Islet precursor cell (in vitro differentiated cells): ENCODE results near the gene GIGYF2.

Source experiments
- DNase-seq: peaks from one replicate; pipeline ENCODE4 v3.0.0-alpha.2; 2018

The GIGYF2 gene

GRCh38 chr2:232771870-232772269 is 74.7 kb downstream of the GIGYF2 start:
- DNase-seq, result no peak

GRCh38 chr2:232772531-232772930 is 75.4 kb downstream of the GIGYF2 start:
- no peak for DNase-seq

- DNase-seq, result no peak
Measured at GRCh38 chr2:232773815-232774214, 76.7 kb downstream of the GIGYF2 start.

GRCh38 chr2:232776435-232776834 is 79.3 kb downstream of the GIGYF2 start, which contains the start of gene KCNJ13:
Gene KCNJ13, minus strand, starts transcription at chr2:232776565. Its CDS starts 5,203 bp downstream, at chr2:232771362.
- peak; percentile 86 for DNase-seq

DNA sequence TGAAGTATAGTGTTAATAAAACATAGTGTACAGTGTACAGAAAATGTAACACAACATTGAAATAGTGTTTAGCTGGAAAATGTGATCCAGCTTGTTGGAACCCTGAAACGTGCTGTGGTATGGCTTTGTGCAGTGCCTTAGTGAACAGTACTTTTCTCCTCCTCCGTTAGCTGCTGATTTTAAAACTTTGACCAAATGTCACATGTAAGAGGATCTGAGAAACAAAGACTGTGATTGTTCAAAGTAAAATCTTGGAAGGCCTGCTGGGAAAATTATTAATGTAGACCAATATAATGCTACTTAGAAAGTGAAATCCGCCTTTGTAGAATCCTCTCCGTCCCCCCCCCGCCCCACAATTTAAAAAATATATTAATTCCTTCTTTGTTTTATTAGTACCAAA is 80.1 kb downstream of the GIGYF2 start:
- DNase-seq, result no peak

GRCh38 chr2:232779465-232779864 is 82.3 kb downstream of the GIGYF2 start:
- peak; percentile 60 for DNase-seq

- DNase-seq, result no peak
Measured at GRCh38 chr2:232779934-232780333, 82.8 kb downstream of the GIGYF2 start.

GRCh38 chr2:232781765-232782164 is 84.6 kb downstream of the GIGYF2 start:
- DNase-seq, result no peak

DNA sequence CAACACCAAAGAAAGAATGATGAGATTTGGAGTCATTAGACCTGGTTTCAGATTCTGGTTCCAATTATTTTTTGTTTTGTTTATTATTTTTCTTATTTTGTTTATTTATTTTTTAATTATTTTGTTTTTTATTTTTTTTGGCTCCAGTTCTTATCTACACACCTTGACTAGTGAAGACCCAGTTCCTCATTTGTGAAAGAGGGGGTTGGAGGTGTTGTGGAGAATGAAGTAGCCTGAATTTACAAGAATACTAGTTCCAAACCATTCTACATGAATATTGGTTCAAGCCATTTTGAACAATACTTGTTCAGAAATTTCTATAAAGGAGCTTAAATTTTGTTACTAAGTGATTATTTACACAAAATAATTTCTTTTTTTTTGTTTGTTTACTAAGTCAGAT is 86.1 kb downstream of the GIGYF2 start:
- no peak for DNase-seq

DNA sequence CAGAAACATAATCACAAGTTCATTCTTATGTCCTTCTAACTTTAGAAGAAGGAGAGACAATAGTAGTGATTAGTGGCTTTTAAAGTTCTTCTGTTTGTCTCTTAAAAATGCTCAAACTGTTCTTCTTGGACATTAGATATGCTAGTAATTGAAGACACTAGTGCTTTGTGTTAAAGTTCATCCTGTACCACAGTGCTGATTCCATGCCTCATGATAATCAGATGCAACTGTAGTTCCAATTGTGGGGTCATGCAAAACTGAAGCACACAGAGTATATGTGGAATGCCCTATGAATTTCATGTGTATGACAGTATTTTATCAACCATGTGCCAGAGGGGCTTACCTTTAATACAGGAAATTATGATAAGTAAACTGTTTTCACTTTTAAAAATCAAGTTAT is 90.7 kb downstream of the GIGYF2 start:
- DNase-seq, result no peak

- DNase-seq, result no peak
Measured at GRCh38 chr2:232789082-232789481, 92.0 kb downstream of the GIGYF2 start.

GRCh38 chr2:232791518-232791917 is 94.4 kb downstream of the GIGYF2 start:
- DNase-seq, result no peak

DNA sequence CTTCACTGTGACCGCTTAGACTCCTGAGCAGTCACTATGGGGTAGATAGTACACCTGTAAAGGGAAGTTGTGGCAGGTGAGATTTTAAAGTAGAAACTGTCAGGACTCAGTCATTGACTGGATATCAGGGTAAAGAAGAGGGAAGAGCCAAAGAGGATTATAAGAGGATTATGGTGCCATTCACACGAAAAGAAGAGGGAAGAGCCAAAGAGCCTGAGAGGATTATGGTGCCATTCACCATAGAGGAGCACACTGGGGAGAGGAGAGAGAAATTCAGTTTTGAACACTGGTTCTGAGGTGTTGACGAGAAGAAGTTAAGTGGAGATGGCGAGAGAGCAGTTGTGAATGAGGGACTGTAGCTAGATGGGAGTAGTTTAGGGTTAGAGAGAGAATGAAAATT is 96.1 kb downstream of the GIGYF2 start:
- DNase-seq, result no peak

- no peak for DNase-seq
Measured at GRCh38 chr2:232794981-232795380, 97.8 kb downstream of the GIGYF2 start.

DNA sequence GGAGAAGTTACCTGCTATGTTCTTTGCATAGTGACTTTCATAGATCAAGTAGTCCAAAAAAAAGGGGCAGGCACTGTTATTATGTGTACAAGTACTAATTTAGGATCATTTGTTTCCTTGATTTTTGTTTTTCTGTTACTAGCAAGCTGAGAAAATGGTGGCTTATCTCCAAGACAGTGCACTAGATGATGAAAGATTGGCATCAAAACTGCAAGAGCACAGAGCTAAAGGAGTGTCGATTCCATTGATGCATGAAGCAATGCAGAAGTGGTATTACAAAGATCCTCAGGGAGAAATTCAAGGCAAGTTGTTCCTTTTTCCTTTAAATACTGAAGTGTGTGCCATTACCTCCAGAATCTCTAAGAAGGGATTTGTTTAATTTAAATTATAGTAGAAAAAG is 98.8 kb downstream of the GIGYF2 start:
- DNase-seq, result no peak

DNA sequence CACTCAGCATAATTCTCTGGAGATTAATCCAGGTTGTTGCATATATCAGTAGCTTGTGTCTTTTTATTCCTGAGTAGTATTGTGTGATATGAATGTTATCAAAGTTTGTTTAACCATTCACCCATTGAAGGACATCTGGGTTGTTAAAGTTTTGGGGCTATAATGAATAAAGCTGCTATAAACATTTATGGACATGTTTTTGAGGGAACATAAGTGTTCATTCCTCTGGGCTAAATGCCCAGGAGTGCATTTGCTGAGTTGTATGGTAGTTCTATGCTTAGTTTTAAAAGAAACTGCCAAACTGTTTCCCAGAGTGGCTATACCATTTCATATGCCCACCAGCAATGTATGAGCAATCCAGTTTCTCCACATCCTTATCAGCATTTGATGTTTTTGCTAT is 101.1 kb downstream of the GIGYF2 start:
- DNase-seq, result no peak

GRCh38 chr2:232800166-232800565 is 103.0 kb downstream of the GIGYF2 start:
- DNase-seq, result no peak

- DNase-seq, result no peak
Measured at GRCh38 chr2:232802091-232802490, 105.0 kb downstream of the GIGYF2 start.

DNA sequence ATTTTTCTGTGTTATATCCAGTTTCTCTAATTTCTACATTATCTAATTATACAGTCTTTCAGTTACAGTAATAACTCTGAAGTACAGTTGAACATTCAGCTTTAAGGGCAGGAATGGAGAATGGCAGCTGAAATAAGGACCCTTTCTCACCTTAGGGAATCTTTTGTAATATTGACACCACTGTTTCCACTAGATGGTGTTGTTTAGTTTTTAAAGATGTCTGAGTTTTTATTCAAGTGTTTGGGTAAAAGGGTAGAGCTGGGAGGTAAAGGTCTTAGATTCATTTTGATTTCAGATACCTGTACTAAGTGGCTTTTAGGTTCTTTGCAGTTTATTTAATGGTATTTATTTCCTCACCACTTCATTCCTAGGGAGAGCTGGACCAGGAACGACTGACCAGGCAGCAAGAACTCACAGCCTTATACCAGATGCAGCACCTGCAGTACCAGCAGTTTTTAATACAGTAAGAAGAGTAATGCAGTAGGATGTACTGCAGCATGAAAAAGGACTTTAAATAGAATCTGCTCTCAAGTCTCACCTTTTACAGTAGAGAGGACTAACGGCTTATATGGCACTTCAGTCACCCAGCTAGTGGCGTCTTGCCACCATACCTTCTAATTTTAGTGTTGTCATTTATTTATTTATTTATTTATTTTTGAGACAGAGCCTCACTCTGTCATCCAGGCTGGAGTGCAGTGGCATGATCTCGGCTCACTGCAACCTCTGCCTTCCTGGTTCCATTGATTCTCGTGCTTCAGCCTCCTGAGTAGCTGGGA is 112.4 kb downstream of the GIGYF2 start:
- no peak for DNase-seq

- DNase-seq, result no peak
Measured at GRCh38 chr2:232810444-232810843, 113.3 kb downstream of the GIGYF2 start.

- no peak for DNase-seq
Measured at GRCh38 chr2:232815569-232815968, 118.4 kb downstream of the GIGYF2 start.

- no peak for DNase-seq
Measured at GRCh38 chr2:232816657-232817056, 119.5 kb downstream of the GIGYF2 start.

- no peak for DNase-seq
Measured at GRCh38 chr2:232817756-232818155, 120.6 kb downstream of the GIGYF2 start.

DNA sequence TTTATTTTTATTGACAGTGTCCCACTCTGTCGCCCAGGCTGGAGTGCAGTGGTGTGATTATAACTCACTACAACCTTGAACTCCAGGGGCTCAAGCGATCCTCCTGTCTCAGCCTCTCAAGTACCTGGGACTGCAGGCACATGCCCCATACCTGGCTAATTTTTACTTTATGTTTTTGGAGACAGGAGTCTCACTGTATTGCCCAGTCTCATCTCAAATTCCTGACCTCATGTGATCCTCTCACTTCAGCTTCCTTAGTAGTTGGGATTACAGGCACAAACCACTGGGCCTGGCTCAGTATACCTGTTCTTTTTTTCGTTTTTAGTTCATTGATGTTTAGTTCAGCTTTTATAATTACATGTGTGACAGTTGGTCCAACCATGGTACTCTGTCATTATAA is 132.9 kb downstream of the GIGYF2 start:
- DNase-seq, result no peak

DNA sequence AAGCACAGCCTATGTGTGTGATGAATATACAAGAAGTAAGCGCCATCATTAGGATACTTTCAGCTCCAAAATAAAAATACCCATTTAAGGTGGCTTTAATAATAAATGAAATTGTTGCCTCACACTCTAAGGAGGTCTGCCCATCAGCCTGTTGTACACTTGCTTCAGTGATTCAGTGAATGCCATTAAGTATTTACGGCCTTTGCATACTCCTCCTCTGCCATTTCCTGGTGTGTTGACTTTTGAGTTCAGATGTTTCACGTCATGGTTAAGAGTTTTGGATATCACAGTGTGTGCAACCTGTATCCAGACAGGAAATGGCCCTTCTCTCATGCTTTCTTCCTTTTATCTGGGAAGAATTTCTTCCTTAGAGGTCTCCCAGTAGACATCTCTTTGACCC is 134.4 kb downstream of the GIGYF2 start:
- no peak for DNase-seq
